Tibial nerve (tissue), 4 donors: Measurements from ENCODE around the gene BANK1.

Experiments used
- CTCF ChIP-seq, 5 experiments: fragments of 200-600 bp in 3 of 5; fragments of 450-650 bp in 2 of 5; sonication (generic) in 3 of 5; IDR thresholded peaks; one replicate each; pipeline ENCODE4 v1.5.1; 2016 to 2019; ENCODE audit warnings: antibody characterized with exemption in 5 of 5, mild to moderate bottlenecking in 3 of 5, moderate library complexity in 2 of 5
- EP300 ChIP-seq, 2 donors: sonication (generic); formaldehyde crosslinking; IDR thresholded peaks; one replicate each; pipeline ENCODE4 v1.6.1; 2017; ENCODE audit warnings: antibody characterized with exemption in 2 of 2, mild to moderate bottlenecking in 1 of 2

- TF ChIP-seq CTCF (IDR thresholded peaks at IDR 0.05) (no peak), EP300 (IDR thresholded peaks at IDR 0.05) (no peak)
Measured at GRCh38 chr4:102031406-102031805, 240.9 kb downstream of the BANK1 start.
